ENCODE measurements around the gene ZNHIT2.

GRCh38 chr11:65121865-65122696, 4.6 kb upstream of the ZNHIT2 start, which contains the start of the genes FAU and MRPL49:
- TF ChIP-seq CTCF (IDR thresholded peaks at IDR 0.05) (peak in 2 of 4 experiments; percentile 14 to 32), POLR2A (IDR thresholded peaks at IDR 0.05) (peak; percentile 92 to 97)
